SK-N-SH (cell line): Measurements from ENCODE around the gene GPR55. TPM values are rescaled to one million over a fixed set of nuclear protein-coding genes. Genes with fewer than 3 reads are reported as not detected.
A peak's percentile ranks its signal among the peaks of the same experiment; 100 is the strongest.

Source experiments
- CTCF ChIA-PET: fragments of 300-600, 350-600 bp; formaldehyde crosslinking; extraction: SDS; loops from one replicate; lab custom pipeline; 2021; lab: Yijun Ruan, JAX
- POLR2A ChIA-PET: fragments of 350-600 bp; sonication (Branson Sonifier 250); formaldehyde crosslinking; extraction: SDS; loops from one replicate; lab custom pipeline; 2020; ENCODE audit warnings: antibody characterized with exemption, inconsistent platforms; lab: Yijun Ruan, JAX
- DNase-seq: peaks from one replicate; pipeline ENCODE4 v3.0.0; 2012
- H2AFZ ChIP-seq: fragments of 200-600 bp; sonication (generic); 2 replicates; pipeline ENCODE4 v1.8.1; 2016; ENCODE audit warnings: antibody characterized with exemption, mild to moderate bottlenecking, low read depth
- H3F3A ChIP-seq: fragments of 200-600 bp; sonication (generic); replicated peaks from 2 replicates; pipeline ENCODE3; 2016; ENCODE audit warnings: antibody characterized with exemption, mild to moderate bottlenecking; ENCODE audit not compliant: insufficient read depth
- H3K27ac ChIP-seq, 2 experiments: fragments of 200-500 bp in 1 of 2; fragments of 200-600 bp in 1 of 2; sonication (Bioruptor generic) in 1 of 2; sonication (generic), shearing (Covaris generic) in 1 of 2; 2 replicates each; pipeline versions ENCODE4 v1.5.1 to v1.6.1; 2014 to 2016; ENCODE audit warnings: low read depth in 2 of 2, inconsistent platforms in 1 of 2, low read length in 1 of 2, mild to moderate bottlenecking in 1 of 2, mixed read lengths in 1 of 2
- H3K27me3 ChIP-seq: fragments of 200-600 bp; sonication (generic), shearing (Covaris generic); 2 replicates; pipeline ENCODE4 v1.6.1; 2016; ENCODE audit warnings: mixed run types; ENCODE audit not compliant: insufficient read depth
- H3K36me3 ChIP-seq, 2 experiments: fragments of 200-500 bp in 1 of 2; fragments of 200-600 bp in 1 of 2; sonication (Bioruptor generic) in 1 of 2; sonication (generic) in 1 of 2; replicated peaks in 1 of 2; 2 replicates each; pipeline versions ENCODE3 to v1.5.1; 2014 to 2016; ENCODE audit warnings: low read length in 1 of 2, mild to moderate bottlenecking in 1 of 2; ENCODE audit not compliant: insufficient read depth in 2 of 2, control insufficient read depth in 1 of 2
- H3K4me1 ChIP-seq, 2 experiments: fragments of 200-500 bp in 1 of 2; fragments of 200-600 bp in 1 of 2; sonication (Bioruptor generic) in 1 of 2; sonication (generic), shearing (Covaris generic) in 1 of 2; 2 replicates each; pipeline versions ENCODE4 v1.5.1 to v1.6.1; 2014 to 2016; ENCODE audit warnings: low read depth in 1 of 2, low read length in 1 of 2, mixed run types in 1 of 2; ENCODE audit not compliant: insufficient read depth in 2 of 2, control insufficient read depth in 1 of 2
- H3K4me2 ChIP-seq: fragments of 200-600 bp; sonication (generic), shearing (Covaris generic); 2 replicates; pipeline ENCODE4 v1.6.1; 2017; ENCODE audit warnings: mixed run types
- H3K4me3 ChIP-seq, 2 experiments: fragments of 200-500 bp in 1 of 2; fragments of 200-600 bp in 1 of 2; sonication (Bioruptor generic) in 1 of 2; sonication (generic), shearing (Covaris generic) in 1 of 2; 2 replicates each; pipeline versions ENCODE4 v1.5.1 to v1.8.1; 2014 to 2016; ENCODE audit warnings: low read depth in 2 of 2, inconsistent platforms in 1 of 2, low read length in 1 of 2, mild to moderate bottlenecking in 1 of 2, mixed read lengths in 1 of 2, moderate library complexity in 1 of 2
- H3K79me2 ChIP-seq: fragments of 200-600 bp; sonication (generic); 2 replicates; pipeline ENCODE4 v1.8.1; 2017; ENCODE audit warnings: mild to moderate bottlenecking; ENCODE audit not compliant: insufficient read depth
- H3K9ac ChIP-seq: fragments of 200-600 bp; sonication (generic); 2 replicates; pipeline ENCODE4 v1.6.1; 2017; ENCODE audit warnings: mixed run types
- H3K9me2 ChIP-seq: fragments of 200-600 bp; sonication (generic); 2 replicates; pipeline ENCODE4 v1.6.1; 2017; ENCODE audit warnings: mixed run types
- H3K9me3 ChIP-seq: fragments of 200-600 bp; sonication (generic); 2 replicates; pipeline ENCODE4 v1.6.1; 2017; ENCODE audit warnings: mixed run types, mild to moderate bottlenecking, moderate library complexity
- H4K20me1 ChIP-seq: fragments of 200-600 bp; sonication (generic); 2 replicates; pipeline ENCODE4 v1.6.1; 2017; ENCODE audit warnings: mild to moderate bottlenecking, mixed run types; ENCODE audit not compliant: insufficient read depth
- JUND ChIP-seq: IDR thresholded peaks from 2 replicates; pipeline ENCODE4 v1.4.0; 2012
- MXI1 ChIP-seq: IDR thresholded peaks from 2 replicates; pipeline ENCODE4 v1.6.1; 2012; ENCODE audit warnings: mild to moderate bottlenecking, low read depth, low read length, improper control_type of control experiment
- SMC3 ChIP-seq: IDR thresholded peaks from 2 replicates; pipeline ENCODE4 v1.6.1; 2012; ENCODE audit warnings: low read depth, low read length, improper control_type of control experiment
- TCF12 ChIP-seq: IDR thresholded peaks from 2 replicates; pipeline ENCODE4 v1.4.0; 2012
- YY1 ChIP-seq: IDR thresholded peaks from 2 replicates; pipeline ENCODE4 v1.4.0; 2012; ENCODE audit warnings: low read depth, mild to moderate bottlenecking
- WGBS: methylation state at CpG from one replicate; pipeline ENCODE4 v1.1.6; 2017; ENCODE audit warnings: low lambda C conversion rate; 5-methylcytosine and 5-hydroxymethylcytosine counted together
- polyA plus RNA-seq, 3 experiments: library from polyadenylated mRNA; depleted of rRNA; stranded (reverse); fragments of >200 nt; gene quantifications; 2 replicates each; pipeline ENCODE4 v1.2.3, GENCODE V29; 2012
- TF ChIP-seq, protein P1 (sequence below): fragments of 150-350 bp; IDR thresholded peaks from 2 replicates; pipeline ENCODE4 v1.6.1; 2016; ENCODE audit warnings: mild to moderate bottlenecking, low read depth, low read length
- TF ChIP-seq, protein P2 (sequence below): IDR thresholded peaks from 2 replicates; pipeline ENCODE4 v1.4.0; 2012; ENCODE audit warnings: low read depth, borderline replicate concordance
- TF ChIP-seq, protein P3 (sequence below): fragments of 200-600 bp; sonication (generic); IDR thresholded peaks from 2 replicates; pipeline ENCODE4 v1.6.1; 2017; ENCODE audit warnings: antibody characterized with exemption, mild to moderate bottlenecking, moderate library complexity

GPR55 gene
- polyA plus RNA-seq, 1 of the 3 experiments (the other 2 are of a cell fraction): not detected

DNA sequence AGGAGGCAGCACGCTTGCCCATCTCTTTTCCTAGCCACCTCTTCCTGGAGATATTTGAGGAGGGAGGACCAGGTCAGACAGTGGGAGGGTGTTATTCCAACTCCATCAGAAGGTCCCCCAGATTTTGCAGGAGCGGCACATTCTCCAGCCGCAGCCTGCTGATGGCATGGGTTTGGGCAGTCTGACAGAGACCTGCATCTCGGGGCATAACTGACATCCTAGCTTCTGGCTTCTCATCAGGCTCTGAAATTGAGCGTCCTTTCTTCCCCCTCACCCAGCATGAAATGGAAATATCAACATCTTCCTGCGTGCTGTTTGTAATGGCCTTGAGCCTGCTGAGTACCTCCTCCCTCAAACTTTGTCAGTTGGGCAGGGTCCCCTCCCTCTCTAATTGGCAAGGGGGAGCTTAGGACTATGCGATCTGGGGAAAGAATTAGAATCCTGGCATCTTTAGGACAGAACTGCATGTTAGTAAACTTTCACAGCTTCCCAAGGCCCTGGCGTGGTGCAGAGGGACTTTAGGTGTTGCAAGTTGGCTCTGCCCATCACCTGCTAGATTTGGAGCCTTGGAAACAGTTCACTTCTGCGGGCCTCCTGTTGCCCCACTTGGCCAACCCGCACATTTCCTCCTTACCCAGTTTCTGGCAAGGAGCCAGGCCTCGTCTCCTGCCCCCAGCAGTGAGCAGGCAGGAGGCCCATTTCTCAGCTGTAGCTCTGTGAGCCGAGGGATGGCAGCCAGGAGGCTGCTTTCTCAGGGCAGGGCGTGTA lies 58.1 kb downstream of the GPR55 start (continued):
- TF ChIP-seq, protein P1, sequence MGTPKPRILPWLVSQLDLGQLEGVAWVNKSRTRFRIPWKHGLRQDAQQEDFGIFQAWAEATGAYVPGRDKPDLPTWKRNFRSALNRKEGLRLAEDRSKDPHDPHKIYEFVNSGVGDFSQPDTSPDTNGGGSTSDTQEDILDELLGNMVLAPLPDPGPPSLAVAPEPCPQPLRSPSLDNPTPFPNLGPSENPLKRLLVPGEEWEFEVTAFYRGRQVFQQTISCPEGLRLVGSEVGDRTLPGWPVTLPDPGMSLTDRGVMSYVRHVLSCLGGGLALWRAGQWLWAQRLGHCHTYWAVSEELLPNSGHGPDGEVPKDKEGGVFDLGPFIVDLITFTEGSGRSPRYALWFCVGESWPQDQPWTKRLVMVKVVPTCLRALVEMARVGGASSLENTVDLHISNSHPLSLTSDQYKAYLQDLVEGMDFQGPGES: no peak
- TF ChIP-seq, protein P2, sequence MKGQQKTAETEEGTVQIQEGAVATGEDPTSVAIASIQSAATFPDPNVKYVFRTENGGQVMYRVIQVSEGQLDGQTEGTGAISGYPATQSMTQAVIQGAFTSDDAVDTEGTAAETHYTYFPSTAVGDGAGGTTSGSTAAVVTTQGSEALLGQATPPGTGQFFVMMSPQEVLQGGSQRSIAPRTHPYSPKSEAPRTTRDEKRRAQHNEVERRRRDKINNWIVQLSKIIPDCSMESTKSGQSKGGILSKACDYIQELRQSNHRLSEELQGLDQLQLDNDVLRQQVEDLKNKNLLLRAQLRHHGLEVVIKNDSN: no peak
- TF ChIP-seq SMC3: no peak
- TF ChIP-seq, protein P3, sequence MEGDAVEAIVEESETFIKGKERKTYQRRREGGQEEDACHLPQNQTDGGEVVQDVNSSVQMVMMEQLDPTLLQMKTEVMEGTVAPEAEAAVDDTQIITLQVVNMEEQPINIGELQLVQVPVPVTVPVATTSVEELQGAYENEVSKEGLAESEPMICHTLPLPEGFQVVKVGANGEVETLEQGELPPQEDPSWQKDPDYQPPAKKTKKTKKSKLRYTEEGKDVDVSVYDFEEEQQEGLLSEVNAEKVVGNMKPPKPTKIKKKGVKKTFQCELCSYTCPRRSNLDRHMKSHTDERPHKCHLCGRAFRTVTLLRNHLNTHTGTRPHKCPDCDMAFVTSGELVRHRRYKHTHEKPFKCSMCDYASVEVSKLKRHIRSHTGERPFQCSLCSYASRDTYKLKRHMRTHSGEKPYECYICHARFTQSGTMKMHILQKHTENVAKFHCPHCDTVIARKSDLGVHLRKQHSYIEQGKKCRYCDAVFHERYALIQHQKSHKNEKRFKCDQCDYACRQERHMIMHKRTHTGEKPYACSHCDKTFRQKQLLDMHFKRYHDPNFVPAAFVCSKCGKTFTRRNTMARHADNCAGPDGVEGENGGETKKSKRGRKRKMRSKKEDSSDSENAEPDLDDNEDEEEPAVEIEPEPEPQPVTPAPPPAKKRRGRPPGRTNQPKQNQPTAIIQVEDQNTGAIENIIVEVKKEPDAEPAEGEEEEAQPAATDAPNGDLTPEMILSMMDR: no peak
- no peak for TF ChIP-seq YY1

DNA sequence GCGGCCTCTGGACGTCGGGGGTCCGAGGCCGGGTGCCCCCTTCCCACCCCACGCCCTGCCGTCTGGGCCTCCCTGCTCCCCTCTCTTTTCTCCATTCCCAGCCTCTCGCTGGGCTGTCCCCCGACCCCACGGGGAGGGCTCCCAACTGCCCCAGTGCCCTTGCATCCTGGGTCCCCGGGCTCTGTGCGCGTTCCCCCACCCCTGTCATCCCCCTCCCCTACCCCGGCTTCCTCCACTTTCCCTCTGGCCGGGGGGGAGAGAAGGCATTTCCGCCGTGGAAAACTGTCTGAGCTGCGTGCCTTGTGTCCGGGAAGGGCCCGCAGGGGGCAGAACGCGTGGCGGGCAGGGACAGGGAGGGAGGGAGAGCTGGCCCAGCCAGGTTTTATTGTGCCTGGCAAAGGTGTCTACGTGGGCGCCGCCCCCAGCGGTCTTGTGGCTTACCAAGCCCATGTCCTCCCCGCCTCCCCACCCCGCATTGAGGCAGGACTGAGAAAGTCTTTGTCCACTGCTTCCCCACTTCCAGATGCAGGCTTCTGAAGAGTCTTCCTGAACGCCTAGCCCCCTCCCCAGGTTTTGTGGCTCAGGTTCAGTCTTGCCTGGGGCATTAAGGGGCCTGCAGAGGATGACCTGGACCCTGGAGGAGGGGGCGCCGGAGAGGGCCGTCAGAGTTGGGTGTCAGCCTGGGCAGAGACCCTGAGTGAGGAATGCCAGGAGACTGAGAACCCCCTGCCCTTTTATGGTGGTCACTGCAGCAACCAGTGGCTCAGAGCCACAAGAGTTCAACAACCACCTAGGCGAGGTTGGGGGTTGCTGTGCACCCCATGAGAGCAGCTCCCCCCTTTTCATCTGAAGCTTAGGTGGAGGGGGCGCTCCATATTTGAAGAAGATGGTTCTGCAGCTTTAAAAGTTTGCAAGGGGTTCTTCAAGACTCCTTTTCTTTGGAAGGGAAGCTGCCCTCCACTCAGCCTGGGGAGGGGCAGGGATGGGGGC lies 59.0 kb downstream of the GPR55 start:
- H4K20me1 ChIP-seq: peaks cover 26% of the 10 kb centered on the region; the same call in 1 of the 2 replicates
- no peaks in the 10 kb centered on the region for H3K79me2 ChIP-seq
- no peak overlapping the region for H2AFZ ChIP-seq
- H3K9ac ChIP-seq: peak overlapping the region; percentile 23; the same call in 1 of the 2 replicates
- H3K4me1 ChIP-seq: peaks cover 39 to 54% of the 10 kb centered on the region in 2 experiments
- H3K27me3 ChIP-seq: no peaks in the 10 kb centered on the region
- H3F3A ChIP-seq: peaks cover 9% of the 10 kb centered on the region
- H3K9me2 ChIP-seq: no peaks in the 10 kb centered on the region
- WGBS: 15% methylated on average over 18 of the region's 35 CpGs
- TF ChIP-seq JUND (no peak), TCF12 (no peak), MXI1 (peak; percentile 40; the same call in 1 of the 2 replicates)
- TF ChIP-seq, protein P3: peak; percentile 24; the same call in 1 of the 2 replicates
- peak overlapping the region; percentile 89 to 95 for H3K4me3 ChIP-seq
- peak; percentile 81 for DNase-seq
- ChIA-PET POLR2A (no interaction called here), CTCF (interaction anchor here (0.9 to 7.9 kb wide), 13 partner anchors 12 to 191 kb away, joined by 3 to 58 read pairs (median 7); partner anchors contain the start of gene PSMD1)
- peak overlapping the region; percentile 97 for H3K4me2 ChIP-seq
- H3K27ac ChIP-seq: peak overlapping the region in 1 of 2 experiments; percentile 86; a peak in 2 of 4 replicates
- no peaks in the 10 kb centered on the region for H3K9me3 ChIP-seq
- H3K36me3 ChIP-seq: no peaks in the 10 kb centered on the region
